HG02884 (cell line): Measurements from ENCODE around the gene NUP155.
"Not testable (repeated sequence)": the region's sequence is repeated elsewhere in the genome, so short reads cannot be mapped to it uniquely, and the experiment has no call there.

Source experiments
- ATAC-seq: cut with Tn5 transposase; IDR thresholded peaks from one replicate; pipeline ENCODE4 v1.9.1; 2021; ENCODE audit warnings: mild to moderate bottlenecking, moderate library complexity; ENCODE audit not compliant: unreplicated experiment

Gene NUP155

DNA sequence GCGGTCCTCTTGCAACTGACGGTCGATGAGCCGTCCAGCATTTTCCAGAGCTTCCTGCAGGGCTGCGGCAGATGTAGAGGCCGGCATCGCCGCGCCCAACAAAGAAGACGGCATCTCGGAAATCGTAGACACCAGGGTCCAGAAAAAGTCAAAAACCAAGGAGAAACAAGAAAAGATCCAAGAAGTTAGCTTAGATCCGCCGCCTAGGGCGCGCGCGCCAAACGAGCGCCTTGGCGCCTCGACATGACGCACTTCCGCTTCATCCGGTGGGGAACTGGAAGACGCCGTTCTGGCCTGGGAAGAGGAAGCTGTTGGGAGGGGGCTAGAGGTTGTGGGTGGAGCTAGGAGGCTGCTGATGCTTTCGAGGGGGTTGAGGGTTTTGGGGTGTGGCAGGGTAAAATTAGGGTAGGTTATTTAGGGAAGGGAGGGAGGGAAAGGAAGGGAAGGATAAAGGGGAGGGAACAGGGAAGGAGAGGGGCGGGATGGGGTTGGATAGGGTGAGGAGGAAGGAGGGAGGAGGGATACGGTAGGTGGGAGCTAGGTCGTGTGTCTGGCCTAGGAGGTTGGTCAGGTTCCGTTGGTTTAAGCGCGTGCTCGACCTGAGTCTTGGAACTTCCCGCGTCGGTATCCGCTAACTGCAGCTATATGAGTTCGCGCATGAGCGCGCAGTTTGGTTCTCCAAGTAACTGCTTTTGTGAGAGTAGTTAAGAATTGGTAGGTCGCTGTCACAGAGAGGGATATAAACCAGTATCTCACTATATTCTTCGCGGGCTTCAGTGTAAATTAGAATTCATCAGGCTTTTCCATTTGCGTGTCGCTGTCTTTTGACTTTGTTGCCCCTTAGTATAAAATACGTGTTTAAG lies at the start of gene NUP155:
NUP155 (minus strand) TSS at position 243 of the 863 bp plus-strand sequence; CDS start at position 114, 129 bp downstream.
- peak; percentile 87 for ATAC-seq

DNA sequence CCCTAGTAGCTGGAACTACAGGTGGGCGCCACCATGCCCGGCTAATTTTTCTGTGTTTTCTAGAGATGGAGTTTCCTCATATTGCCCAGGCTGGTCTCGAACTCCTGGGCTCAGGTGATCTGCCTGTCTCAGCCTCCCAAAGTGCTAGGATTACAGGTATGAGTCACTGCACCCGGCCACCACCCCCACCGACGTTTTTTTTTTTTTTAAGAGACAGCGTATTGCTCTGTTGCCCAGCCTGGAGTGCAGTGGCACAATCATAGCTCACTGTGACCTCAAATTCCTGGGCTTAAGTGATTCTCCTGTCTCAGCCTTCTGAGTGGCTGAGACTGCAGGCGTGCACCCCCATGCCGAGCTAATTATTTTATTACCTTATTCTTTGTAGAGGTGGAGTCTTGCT lies 46.4 kb upstream of the NUP155 start:
- ATAC-seq, result no peak

DNA sequence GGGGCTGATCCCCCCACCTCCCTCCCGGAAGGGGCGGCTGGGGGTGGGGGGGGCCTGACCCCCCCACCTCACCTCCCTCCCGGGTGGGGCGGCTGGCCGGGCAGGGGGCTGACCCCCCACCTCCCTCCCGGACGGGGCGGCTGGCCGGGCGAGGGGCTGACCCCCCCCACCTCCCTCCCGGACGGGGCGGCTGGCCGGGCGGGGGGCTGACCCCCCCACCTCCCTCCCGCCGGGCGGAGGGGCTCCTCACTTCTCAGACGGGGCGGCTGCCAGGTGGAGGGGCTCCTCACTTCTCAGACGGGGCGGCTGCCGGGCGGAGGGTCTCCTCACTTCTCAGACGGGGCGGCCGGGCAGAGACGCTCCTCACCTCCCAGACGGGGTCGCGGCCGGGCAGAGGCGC lies 44.5 kb upstream of the NUP155 start:
- ATAC-seq, result not testable (repeated sequence)

DNA sequence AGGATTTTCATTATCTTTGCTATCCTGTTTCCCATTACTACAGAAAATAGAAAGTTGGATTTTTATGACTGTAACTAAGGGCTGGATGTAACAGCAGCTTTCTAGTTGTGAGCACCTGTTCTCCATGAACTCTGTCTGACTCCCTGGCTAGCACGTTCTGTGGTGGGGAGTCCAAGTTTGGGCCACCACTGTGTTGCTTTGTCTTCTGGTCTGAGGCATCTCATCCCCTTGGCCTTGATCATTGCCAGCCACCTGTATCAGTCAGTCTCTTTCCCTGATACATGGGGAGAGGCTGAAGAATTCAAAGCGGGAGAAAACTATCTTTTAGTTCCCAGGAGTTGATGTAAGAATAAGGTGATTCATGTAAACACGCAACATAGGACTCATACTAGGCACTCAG lies 41.6 kb upstream of the NUP155 start:
- ATAC-seq, result no peak

DNA sequence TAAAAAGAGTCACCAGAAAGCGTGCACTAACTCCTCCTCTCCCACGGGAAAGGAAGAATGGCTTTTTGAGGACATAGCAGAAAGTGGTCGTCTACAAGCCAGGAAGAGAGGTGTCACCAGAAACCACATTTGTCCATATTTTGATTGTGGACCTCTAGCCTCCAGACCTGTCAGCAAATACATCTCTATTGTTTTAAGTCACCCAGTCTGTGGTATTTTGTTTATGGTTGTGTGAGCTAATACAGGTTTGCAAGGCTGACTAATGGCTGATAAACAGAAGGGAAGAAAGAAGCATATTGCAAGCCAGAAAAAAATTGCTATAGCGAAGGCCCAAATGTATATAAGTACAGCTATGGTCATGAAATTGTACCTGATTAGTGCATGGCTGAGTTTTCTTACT lies 29.6 kb upstream of the NUP155 start:
- ATAC-seq, result no peak

DNA sequence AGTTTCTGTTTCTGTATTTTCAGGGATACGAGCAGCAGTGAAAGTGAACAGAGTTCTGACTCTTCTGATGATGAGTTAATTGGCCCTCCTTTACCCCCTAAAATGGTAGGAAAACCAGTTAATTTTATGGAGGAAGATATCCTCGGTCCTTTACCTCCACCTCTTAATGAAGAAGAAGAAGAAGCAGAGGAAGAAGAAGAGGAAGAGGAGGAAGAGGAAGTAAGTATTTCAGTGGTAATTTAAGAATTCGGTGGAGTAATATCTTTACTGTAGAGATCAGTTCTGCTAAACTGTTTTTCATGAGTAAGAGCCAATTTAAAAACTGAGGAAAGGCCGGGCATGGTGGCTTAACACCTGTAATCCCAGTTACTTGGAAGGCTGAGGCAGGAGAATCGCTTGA lies 25.4 kb upstream of the NUP155 start:
- no peak for ATAC-seq

DNA sequence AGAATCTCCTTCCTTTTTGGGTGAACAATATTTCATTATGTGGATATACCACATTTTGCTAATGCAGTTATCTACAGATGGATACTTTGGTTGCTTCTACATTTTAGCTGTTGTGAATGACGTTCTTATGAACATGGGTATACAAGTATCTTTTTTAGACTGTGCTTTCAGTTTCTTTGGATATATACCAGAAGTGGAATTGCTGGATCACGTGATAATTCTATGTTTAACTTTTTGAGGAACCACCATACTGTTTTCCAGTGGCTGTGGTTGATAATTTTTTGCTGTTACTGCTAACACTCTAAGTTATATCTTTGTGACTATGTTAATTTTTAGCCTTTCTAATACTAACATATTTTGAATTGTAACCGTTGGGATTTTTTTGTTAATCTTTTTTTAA lies 20.7 kb upstream of the NUP155 start:
- ATAC-seq, result no peak

DNA sequence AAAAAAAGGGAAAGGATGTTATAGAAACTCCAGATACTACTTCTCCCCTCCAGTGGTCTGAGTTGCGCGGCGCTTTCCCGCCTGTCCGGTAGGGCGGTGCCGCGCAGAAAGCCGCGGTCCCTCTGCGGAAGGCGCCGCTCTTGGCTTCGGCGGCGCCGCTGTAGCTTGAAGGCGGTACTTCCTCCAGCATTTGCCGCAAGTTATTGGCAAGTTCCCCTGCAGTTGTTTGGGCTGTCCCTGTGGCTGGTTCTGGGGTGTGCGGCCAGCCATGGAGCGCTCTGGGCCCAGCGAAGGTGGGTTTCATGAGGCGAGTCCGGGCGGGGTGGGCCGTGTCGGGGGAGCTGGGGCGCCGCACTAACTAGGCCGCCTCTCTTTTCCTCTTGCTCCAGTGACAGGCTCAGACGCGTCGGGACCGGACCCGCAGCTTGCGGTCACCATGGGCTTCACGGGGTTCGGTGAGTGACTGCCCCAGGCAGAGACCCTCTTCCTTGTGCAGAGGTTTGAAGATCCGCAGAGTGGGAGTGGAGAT lies 8.3 kb upstream of the NUP155 start, which contains the start of gene WDR70:
WDR70 (plus strand) TSS at position 219 of the 529 bp plus-strand sequence; CDS start at position 269, 50 bp downstream.
- peak; percentile 99 for ATAC-seq

DNA sequence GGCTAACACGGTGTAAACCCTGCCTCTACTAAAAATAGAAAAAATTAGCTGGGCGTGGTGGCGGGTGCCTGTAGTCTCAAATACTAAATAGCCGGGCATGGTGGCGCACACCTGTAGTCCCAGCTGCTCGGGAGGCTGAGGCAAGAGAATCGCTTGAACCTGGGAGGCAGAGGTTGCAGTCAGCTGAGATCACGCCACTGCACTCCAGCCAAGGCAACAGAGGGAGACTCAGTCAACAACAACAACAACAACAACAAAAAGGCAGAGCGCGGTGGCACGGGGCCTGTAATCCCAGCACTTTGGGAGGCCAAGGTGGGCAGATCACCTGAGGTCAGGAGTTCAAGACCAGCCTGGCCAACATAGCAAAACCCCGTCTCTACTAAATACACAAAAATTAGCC lies 7.2 kb upstream of the NUP155 start:
- ATAC-seq, result not testable (repeated sequence)

DNA sequence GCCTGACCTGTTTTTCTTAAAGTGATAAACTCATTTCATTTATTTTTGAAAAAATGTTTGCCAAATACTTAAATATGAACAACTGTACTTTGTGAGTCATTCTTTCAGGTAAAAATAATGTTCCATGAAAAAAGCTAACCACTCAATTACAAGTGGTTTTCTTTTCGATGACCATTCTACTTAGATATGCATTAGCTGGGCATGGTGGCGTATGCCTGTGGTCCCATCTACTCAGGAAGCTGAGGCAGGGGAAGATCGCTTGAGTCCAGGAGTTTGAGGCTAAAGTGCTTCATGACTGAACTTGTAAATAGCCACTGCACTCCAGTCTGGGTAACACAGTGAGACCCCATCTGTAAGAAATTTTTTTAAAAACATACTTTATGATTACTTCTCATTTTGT lies 4.2 kb upstream of the NUP155 start:
- ATAC-seq, result no peak

DNA sequence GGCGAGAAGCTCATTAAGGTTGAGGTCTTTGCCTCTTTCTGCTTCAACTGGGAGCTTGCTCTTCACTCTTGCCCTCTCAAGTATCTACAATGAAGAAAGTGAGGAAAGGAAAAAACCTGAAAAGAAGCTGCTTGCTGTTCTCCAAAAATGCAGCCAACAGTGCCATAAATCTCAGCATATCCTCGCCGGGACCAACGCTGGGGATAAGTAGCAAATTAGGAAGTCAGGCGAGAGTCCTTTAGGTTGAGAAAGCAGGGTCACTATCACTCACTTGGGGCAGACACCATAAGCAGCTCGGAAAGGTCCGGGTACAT lies 399 bp downstream of the NUP155 start:
- ATAC-seq, result peak; percentile 38

DNA sequence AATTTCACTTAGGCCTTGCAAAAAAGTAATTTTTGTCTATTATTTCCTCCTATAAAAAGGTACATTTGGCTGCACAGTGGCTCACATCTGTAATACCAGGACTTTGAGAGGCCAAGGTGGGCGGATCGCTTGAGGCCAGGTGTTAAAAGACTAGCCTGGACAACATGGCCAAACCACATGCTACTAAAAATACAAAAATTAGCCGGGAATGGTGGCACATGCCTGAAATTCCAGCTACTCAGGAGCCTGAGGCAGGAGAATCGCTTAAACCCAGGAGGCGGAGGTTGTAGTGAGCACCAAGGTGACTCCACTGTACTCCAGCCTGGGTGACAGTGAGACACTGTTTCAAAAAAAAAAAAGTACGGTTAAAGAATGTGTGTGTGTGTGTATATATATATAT lies 15.7 kb downstream of the NUP155 start:
- no peak for ATAC-seq

DNA sequence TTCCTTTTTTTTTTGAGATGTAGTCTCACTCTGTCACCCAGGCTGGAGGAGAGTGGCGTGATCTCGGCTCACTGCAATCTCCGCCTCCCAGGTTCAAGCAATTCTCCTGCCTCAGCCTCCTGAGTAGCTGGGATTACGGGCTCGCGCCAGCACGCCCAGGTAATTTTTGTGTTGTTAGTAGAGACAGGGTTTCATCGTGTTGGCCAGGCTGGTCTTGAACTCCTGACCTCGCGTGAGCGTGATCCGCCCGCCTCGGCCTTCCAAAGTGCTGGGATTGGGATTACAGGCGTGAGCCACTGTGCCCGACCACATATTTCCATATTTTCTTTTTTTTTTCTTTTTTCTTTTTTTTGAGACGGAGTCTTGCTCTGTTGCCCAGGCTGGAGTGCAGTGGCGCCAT lies 28.2 kb downstream of the NUP155 start:
- not testable (repeated sequence) for ATAC-seq

DNA sequence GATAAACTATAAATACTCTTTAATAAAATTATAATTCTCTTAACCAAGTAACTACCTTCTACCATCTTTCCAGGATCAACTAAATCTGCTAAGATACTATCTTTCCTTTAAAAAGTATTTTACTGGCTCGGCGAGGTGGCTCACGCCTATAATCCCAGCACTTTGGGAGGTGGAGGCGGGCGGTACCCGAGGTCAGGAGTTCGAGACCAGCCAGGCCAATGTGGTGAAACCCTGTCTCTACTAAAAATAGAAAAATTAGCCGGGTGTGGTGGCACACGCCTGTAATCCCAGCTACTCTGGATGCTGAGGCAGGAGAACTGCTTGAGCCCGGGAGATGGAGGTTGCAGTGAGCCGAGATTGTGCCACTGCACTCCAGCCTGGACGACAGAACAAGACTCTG lies 36.2 kb downstream of the NUP155 start:
- ATAC-seq, result not testable (repeated sequence)

DNA sequence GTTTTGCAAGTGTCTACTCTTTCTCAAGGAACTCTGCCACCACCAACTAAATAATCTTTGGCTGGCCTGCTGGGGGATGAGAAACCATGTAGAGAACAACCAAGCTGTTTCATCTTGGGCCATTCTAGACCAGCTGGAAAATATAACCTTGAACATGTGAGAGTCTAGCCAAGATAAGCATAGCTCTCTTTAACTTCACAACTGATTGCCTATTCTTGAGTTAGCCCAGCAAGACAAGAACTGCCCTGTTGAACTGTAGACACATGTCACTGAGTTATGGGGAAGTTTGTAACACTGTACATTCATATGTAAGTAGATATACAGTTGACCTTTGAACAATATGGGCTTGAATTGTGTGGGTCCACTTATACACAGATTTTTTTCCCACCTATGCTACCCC lies 44.4 kb downstream of the NUP155 start:
- ATAC-seq, result no peak

DNA sequence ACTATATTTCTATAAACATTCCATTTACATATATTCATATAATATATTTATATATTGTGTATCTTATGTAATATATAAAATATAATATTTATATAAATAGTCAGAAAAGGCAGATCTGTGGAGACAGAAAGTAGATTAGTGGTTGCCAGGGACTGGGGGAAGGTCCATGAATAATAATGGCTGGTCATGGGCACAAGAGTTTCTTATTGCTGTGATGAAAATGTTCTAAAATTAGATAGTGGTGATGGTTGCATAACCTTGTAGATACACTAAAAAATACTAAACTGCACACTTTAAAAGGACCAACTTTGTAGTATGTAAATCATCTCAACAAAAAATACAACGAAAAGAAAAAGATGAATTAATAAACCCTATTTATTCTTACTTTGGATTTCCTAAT lies 47.3 kb downstream of the NUP155 start:
- no peak for ATAC-seq

DNA sequence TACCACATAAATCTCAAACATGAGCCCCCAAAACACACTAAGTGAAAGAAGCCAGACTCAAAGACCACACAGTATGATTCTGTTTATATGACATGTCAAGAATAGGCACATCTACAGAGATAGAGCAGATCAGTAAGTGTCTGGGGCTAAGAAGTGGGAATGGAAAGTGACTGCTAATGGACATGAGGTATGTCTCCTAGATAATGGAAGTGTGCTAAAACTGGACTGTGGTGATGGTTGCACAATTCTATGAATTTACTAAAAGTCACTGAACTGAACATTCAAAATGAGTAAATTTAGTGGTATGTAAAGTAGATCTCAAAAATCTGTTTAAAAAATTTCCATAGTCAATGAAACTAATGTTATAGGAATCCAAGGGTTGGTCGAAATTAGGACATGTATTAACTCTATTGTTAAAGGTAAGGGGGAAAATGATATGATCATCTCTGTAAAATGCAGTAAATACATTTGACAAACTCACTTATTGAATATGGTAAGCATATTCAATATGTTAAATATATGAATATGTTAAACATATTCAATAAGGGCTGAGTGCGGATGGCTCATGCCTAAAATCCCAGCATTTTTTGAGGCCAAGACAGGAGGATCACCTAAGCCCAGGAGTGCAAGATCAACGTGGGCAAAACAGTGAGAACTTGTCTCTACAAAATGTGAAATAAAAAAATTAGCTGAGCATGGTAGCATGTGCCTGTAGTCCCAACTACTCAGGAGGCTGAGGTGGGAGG lies 51.7 kb downstream of the NUP155 start:
- no peak for ATAC-seq

DNA sequence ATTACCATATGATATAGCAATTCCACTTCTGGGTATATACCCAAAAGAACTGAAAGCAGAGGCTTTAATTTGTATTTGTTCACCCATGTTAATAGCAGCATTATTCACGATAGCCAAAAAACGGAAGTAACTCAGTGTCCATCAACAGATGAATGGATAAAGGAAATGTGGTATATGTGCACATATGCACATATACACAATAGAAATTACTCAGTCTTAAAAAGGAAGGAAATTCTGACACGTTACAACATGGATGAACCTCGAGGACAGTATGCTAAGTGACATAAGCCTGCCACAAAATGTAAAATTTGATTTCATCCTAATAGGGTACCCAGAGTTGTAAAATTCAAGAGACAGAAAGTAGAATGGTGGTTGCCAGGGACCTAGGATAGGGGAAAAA lies 54.9 kb downstream of the NUP155 start:
- ATAC-seq, result no peak

DNA sequence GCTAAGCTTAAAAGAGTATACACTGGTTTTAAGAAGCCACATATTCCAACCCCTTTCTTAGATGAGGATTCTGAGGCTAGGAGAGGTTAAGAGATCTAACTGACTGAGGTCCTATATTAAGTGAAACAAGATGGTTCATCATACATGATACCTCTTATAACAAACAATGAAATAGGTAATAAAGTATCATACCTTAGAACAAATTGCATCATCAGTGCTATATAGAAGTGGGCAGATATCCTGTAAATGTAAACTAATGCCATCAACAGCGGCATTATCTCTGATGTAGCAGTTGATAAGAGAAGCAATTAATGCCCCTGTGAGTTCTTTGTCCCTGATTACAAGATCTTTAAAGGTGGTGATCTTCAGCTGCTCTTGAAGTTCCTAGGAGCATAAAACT lies 60.5 kb downstream of the NUP155 start:
- ATAC-seq, result no peak

DNA sequence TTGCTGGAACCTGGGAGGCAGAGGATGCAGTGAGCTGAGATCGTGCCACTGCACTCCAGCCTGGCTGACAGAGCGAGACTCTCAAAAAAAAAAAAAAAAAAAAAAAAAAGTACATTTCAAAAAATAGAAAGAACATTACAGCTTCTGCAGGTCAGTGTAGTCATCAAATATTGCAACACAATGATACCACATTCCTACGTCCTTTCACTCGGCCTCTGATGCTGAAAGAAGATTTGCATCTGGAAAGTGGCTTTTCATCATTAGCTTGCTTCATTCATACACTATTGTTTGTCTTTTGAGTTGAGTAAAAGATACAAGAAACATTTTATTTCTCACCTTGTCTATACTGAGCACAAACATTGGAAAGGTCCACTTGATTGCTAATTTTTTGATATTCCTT lies 62.1 kb downstream of the NUP155 start:
- no peak for ATAC-seq

DNA sequence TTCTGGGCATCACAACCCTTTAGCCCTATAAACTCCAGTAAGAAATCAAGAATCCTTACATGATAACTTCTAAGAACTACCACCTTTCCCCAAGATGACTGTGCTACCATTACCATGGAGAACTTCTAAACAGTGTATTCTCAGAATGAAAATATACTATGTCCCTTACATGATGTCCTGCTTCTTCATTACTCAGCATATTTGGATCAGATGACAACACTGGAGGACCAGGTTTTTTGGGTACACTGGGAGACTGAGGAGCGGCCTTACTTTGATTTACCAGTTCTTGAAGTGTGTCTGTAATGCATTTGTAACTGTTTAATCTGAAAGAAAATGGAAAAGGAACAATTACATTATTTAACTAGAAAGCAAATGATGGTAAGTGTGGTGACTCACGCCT lies 66.0 kb downstream of the NUP155 start:
- ATAC-seq, result no peak

DNA sequence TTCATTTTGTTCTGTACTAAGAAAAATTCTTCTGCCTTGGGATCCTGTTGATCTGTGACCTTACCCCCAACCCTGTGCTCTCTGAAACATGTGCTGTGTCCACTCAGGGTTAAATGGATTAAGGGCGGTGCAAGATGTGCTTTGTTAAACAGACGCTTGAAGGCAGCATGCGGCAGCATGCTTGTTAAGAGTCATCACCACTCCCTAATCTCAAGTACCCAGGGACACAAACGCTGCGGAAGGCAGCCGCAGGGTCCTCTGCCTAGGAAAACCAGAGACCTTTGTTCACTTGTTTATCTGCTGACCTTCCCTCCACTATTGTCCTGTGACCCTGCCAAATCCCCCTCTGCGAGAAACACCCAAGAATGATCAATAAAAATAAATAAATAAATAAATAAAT lies 74.6 kb downstream of the NUP155 start:
- ATAC-seq, result not testable (repeated sequence)
